Natural killer cell treated with Interleukin-12 subunit alpha and Interleukin-12 subunit beta and Interleukin-15 and Interleukin-18, amount 100 ng/mL, for 72 hours (primary cell): Measurements from ENCODE around the gene FBXL15. TPM values are rescaled to one million over a fixed set of nuclear protein-coding genes. Genes with fewer than 3 reads are reported as not detected.

Experiments
- ATAC-seq, 2 donors: fragments of 150-1000 bp; cut with Tn5 transposase in 1 of 2; sonication (Bioruptor Pico), chemical (Tn5 transposase) in 1 of 2; 2 replicates each; pipeline ENCODE4 v1.10.0; 2021
- DNase-seq: peaks from one replicate; pipeline ENCODE4 v3.0.0; 2022; ENCODE audit warnings: low spot score
- H3K27ac Mint-ChIP-seq, 2 donors: 1 replicate in 1 of 2; 2 replicates in 1 of 2; pipeline ENCODE4 v1.8.0; 2022; ENCODE audit warnings: mixed read lengths in 2 of 2, mild to moderate bottlenecking in 1 of 2, moderate library complexity in 1 of 2
- H3K27me3 Mint-ChIP-seq, 2 donors: 1 replicate in 1 of 2; 2 replicates in 1 of 2; pipeline ENCODE4 v1.8.0; 2022; ENCODE audit warnings: mixed read lengths in 2 of 2
- H3K36me3 Mint-ChIP-seq: one replicate; pipeline ENCODE4 v1.8.0; 2022; ENCODE audit warnings: mixed read lengths
- H3K4me1 Mint-ChIP-seq, 2 donors: 1 replicate in 1 of 2; 2 replicates in 1 of 2; pipeline ENCODE4 v1.8.0; 2022; ENCODE audit warnings: low read depth in 2 of 2, mixed read lengths in 2 of 2, mild to moderate bottlenecking in 1 of 2
- H3K4me3 Mint-ChIP-seq: one replicate; pipeline ENCODE4 v1.8.0; 2022; ENCODE audit warnings: mixed read lengths
- H3K9me3 Mint-ChIP-seq: 2 replicates; pipeline ENCODE4 v1.8.0; 2022; ENCODE audit warnings: mixed read lengths
- total RNA-seq, 2 donors: library from RNA; stranded (reverse); gene quantifications; one replicate each; pipeline ENCODE4 v1.2.3, GENCODE V29; 2022

FBXL15 gene
- total RNA-seq, 2 donors from 2014 or later = 22.0 to 23.7 TPM

GRCh38 chr10:102401735-102402511 lies 18.7 kb upstream of the FBXL15 start:
- H3K4me3 Mint-ChIP-seq = no peak overlapping the region
- no peaks in the 10 kb centered on the region for H3K9me3 Mint-ChIP-seq
- H3K36me3 Mint-ChIP-seq = peaks cover 7% of the 10 kb centered on the region
- DNase-seq (no peak), ATAC-seq (no peak)
- H3K4me1 Mint-ChIP-seq = peaks cover 28 to 49% of the 10 kb centered on the region in 2 donors
- no peak overlapping the region for H3K27ac Mint-ChIP-seq
- no peaks in the 10 kb centered on the region for H3K27me3 Mint-ChIP-seq

GRCh38 chr10:102402512-102402896 lies 18.1 kb upstream of the FBXL15 start:
- Mint-ChIP-seq H3K27me3 (no peaks in the 10 kb centered on the region), H3K4me3 (no peak overlapping the region)
- no peak for ATAC-seq

GRCh38 chr10:102403115-102403514 lies 17.5 kb upstream of the FBXL15 start:
- no peaks in the 10 kb centered on the region for H3K9me3 Mint-ChIP-seq
- H3K4me3 Mint-ChIP-seq = no peak overlapping the region
- peaks cover 18 to 48% of the 10 kb centered on the region in 2 donors for H3K4me1 Mint-ChIP-seq
- H3K27me3 Mint-ChIP-seq = peaks cover under 1 to 2% of the 10 kb centered on the region in 2 donors
- peaks cover 4% of the 10 kb centered on the region for H3K36me3 Mint-ChIP-seq
- ATAC-seq (no peak), DNase-seq (no peak)
- no peak overlapping the region for H3K27ac Mint-ChIP-seq

More at GRCh38 chr10:102402512-102402896, 18.1 kb upstream of the FBXL15 start:
- Mint-ChIP-seq H3K9me3 (no peaks in the 10 kb centered on the region), H3K27ac (no peak overlapping the region), H3K36me3 (peaks cover 7% of the 10 kb centered on the region), H3K4me1 (peaks cover 22 to 48% of the 10 kb centered on the region in 2 donors)
- no peak for DNase-seq

DNA sequence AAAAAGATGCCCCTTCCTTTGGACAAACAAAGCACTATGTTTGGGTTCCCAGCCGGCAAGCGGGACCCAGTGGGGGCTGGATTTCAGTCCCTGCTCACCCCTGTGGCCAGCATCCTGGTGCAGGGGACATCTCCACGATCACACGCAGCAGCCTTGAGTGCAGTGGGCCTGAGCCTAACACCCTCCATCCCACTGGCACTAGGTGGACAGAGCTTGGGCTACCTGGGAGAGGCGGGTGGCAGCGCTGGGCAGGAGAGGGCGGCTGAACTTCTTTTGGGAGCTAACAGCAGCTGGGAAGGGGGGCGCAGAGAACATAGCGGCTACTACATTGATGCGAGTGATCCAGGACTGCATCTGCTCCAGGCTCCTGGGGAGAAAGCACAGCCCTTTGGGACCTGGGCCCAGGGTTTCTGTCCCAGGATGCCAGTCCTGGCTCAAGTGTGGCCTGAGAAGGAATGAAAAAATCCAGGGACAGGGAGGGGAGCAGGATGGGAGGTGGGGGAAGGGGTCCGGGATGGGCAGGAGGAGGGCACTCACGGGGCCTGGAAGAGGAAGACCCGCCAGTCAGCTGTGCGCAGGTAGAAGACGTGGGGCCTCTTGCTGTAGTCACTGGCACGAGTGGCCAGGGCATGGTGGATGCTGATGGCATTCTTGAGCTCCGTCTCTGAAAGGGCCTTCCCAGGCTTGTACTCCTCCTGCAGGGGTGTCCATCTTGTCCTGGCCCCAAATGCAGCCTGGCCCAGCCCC lies 16.1 kb upstream of the FBXL15 start:
- Mint-ChIP-seq H3K4me1 (peaks cover 18 to 45% of the 10 kb centered on the region in 2 donors), H3K9me3 (no peaks in the 10 kb centered on the region), H3K27me3 (peaks cover 6 to 10% of the 10 kb centered on the region in 2 donors), H3K36me3 (peaks cover 2% of the 10 kb centered on the region), H3K27ac (no peak overlapping the region), H3K4me3 (no peak overlapping the region)
- DNase-seq = no peak
- ATAC-seq = no peak

DNA sequence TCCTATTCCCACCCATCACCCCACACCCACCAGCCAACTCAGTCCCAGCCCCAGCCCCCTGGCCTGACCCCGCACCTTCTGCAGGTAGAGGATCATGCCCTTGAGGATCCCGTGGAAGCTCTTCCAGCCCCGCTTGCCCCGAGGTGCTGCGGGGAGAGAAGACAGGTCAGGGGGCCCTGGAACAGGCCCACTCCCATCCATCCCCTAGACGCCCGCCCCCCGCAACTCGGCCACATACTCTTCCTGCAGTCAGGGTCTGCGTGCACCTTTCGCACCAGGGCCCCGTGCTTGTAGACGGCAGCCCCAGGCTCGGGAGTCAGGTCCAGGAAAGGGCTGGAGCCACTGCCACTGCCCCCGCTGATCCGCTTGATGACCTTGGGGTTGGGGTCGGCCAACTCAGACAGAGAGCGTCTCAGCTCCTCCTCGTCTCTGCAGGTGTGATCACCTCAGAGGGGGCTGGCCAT lies 15.5 kb upstream of the FBXL15 start:
- peaks cover 11 to 17% of the 10 kb centered on the region in 2 donors for H3K27me3 Mint-ChIP-seq
- peak overlapping the region in 1 of 2 donors; percentile 41 for H3K27ac Mint-ChIP-seq
- peaks cover 5% of the 10 kb centered on the region for H3K36me3 Mint-ChIP-seq
- no peak for ATAC-seq
- no peak for DNase-seq
- H3K4me1 Mint-ChIP-seq = peaks cover 20 to 48% of the 10 kb centered on the region in 2 donors
- no peaks in the 10 kb centered on the region for H3K9me3 Mint-ChIP-seq
- H3K4me3 Mint-ChIP-seq = no peak overlapping the region

DNA sequence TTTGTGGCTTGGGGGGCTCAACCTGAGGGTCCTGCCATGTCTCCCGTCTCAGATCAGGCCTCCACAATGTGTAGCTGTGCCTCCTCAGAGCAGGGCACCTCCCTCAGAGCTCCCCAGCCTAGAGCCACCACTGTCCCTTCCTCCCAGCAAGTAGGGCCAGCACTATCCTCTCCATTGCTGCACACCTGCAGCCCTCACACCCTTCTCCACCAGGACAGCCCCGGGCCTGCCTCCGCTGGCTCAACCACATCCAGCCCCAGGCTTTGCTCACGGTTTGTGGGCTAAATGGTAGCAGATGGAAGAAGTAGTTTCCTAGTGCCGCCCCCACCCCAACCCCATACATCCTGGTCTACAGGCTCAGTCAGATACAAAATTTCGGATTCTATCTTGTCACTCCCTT lies 15.0 kb upstream of the FBXL15 start:
- peaks cover 21 to 44% of the 10 kb centered on the region in 2 donors for H3K4me1 Mint-ChIP-seq
- no peak overlapping the region for H3K4me3 Mint-ChIP-seq
- peaks cover 5% of the 10 kb centered on the region for H3K36me3 Mint-ChIP-seq
- no peaks in the 10 kb centered on the region for H3K9me3 Mint-ChIP-seq
- H3K27ac Mint-ChIP-seq = peak overlapping the region; percentile 41
- H3K27me3 Mint-ChIP-seq = peaks cover 11 to 18% of the 10 kb centered on the region in 2 donors
- no peak for ATAC-seq
- no peak for DNase-seq

DNA sequence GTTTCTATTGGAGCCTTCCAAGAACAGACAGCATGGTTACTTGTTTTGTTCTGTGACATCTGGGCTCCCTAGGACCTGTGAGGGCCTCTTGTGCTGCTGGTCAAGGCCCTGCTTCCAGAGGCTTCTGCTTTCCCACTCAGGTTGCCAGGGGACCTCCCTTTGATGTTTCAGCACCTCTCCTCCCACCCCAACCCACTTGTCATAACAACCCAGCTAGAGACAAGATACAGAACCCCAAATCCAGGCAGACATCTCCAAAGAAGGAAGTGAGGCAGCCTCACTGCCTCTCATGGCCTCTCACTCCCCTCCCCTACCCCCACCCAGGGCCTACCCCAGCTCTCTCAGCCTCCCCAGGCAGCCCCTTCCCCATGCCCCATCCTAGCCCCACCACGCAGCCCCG lies 13.8 kb upstream of the FBXL15 start:
- no peak for DNase-seq
- Mint-ChIP-seq H3K27me3 (peaks cover 20 to 28% of the 10 kb centered on the region in 2 donors), H3K36me3 (peaks cover 5% of the 10 kb centered on the region), H3K4me3 (no peak overlapping the region), H3K4me1 (peaks cover 28 to 51% of the 10 kb centered on the region in 2 donors), H3K9me3 (no peaks in the 10 kb centered on the region), H3K27ac (peak overlapping the region; percentile 41)
- ATAC-seq = no peak

DNA sequence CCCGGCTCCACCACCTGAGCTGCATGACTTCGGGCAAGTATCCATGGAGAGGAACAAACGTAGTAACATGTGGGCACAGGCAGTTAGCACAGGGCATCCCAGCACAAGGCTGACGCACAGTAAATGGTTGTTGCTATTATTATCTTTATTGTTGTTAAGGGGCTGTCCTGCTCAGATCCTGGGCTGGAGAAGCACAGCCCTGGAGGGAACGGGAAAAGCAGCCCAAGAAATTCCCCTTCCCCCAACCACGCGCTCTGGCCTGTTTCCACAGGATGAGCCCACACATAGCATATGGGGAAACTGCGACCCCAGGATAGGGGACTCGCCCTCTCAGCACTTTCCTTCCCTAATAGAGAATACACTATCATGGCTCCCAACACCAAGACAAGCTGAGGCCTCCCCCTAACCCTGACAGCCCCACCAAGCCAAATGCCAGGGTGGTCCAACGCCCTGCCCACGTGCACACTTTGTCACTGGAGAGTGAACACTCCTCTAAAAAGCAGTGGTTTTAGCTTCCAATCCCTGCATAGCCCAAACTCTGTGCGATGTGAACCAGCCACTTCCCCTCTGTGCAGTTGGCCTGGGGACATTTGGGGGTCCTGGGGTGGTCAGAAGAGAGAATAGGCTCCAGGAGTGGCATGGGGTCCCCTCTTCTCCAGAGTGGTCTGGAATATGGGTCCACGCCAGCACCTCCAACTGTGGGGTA lies 13.1 kb upstream of the FBXL15 start:
- no peak for DNase-seq
- H3K9me3 Mint-ChIP-seq = no peaks in the 10 kb centered on the region
- peak overlapping the region; percentile 82 for H3K4me3 Mint-ChIP-seq
- H3K27ac Mint-ChIP-seq = no peak overlapping the region
- peaks cover 24 to 31% of the 10 kb centered on the region in 2 donors for H3K27me3 Mint-ChIP-seq
- peaks cover 28 to 46% of the 10 kb centered on the region in 2 donors for H3K4me1 Mint-ChIP-seq
- ATAC-seq = no peak
- H3K36me3 Mint-ChIP-seq = peaks cover 5% of the 10 kb centered on the region

DNA sequence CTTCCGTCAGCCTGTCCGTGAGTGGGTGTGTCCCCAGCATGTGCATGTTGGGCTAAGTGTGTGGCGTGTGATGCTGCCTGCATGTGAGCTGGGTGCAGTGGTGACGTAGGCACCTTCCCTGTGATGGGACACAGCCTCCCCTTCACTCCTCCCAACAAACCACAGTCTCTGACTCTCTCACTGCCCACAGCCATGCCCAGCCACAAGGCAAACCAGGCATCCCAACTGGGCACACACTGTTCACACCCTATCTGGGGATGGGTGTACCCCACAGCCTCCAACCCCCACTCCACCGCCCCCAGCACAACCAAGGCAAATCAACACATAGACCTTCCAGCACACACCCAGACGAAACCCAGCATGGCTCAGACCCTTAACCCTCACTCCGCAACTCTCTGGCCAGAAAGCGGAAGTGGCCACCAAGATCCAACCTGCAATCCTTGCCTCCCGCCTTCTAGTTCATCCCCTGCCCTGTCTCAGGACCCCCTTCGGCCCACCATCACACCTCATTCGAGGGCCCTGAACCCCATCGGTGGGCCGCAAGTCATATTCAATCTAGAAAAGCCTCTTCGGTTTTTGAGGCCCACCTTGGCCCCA lies 12.4 kb upstream of the FBXL15 start:
- Mint-ChIP-seq H3K27ac (peak overlapping the region in 1 of 2 donors; percentile 11), H3K27me3 (peaks cover 25 to 31% of the 10 kb centered on the region in 2 donors), H3K4me3 (peak overlapping the region; percentile 82), H3K36me3 (peaks cover 5% of the 10 kb centered on the region), H3K4me1 (peaks cover 28 to 46% of the 10 kb centered on the region in 2 donors), H3K9me3 (no peaks in the 10 kb centered on the region)
- ATAC-seq = peak in 1 of 2 donors; percentile 11
- DNase-seq = no peak

DNA sequence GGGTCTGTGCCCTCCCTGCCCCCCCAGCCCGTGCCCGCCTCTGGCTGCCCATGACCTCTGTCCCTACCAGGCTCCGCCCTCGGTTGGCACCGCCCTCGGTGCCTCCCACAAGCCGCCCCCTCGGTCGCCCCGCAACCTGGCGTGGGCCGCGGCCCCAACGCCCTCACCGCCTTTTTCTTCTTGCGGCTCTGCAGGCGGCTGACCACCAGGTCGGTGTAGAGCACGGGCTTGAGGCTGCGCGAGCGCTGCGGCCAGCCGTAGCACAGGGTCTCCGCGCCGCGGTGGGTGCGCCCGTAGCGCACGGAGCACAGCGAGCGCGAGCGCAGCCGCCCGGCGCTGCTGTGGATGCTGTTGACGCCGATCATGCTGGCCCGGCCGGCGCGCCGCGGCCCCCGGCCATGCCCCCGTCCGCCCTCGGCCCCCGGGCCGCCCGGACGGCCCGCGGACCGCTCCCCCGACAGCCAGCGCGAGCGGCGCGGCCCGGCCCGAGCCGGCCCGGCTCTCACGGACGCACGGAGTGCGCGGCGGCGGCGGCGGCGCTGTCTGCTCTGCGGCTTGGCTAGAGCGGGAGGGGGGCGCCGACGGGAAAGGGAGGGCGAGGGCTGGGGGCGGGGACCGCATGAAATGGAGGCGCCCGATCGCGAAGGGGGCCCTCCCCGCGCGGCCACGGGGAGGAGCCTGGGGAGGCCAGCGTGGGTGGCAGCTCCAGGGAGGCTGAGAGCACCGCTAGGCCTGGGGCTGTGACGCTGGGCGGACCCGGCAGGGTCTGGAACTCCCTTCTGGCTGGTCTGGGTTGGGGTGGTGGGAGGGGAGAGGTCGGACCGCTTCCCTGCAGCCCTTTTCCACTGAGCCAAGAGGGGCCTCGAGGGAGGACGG lies 11.7 kb upstream of the FBXL15 start:
- peaks cover 5% of the 10 kb centered on the region for H3K36me3 Mint-ChIP-seq

DNA sequence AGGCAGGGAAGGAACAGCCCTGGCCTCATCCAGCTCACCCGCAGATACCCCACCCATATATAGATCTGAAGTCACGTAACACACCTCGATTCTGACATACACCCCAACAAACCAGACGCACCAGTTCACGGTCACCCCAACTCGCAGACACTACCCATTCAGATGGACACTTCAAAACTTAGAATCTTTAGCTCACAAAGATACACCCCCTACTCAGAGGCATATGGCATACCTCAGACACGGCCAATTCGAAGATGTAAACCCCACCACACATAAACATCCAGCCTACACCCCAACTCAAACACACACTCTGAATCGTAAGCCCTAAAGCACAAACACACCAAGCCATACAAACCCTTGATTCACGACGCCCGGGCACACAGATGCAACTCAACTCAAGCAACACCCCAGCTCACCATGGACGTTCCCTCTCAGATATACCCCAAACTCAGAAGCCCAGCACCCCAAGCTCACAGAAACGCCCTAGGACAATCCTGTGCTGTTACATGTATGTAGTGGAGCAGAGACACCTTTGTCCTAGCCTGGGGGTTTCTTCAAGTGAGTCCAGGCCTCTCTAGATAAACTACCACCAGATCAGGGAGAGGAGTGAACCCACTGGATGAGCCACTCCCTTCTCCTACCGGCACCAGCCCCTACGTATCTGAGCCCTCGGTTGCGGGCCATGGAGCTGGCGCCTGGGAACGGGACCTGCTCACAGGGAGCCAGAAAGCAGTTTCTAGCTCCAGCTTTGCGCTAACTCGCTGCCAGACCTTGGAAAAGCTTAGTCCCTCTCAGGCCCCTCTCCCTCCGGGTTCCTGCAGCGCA lies 10.8 kb upstream of the FBXL15 start:
- Mint-ChIP-seq H3K4me3 (peak overlapping the region; percentile 84), H3K27me3 (peaks cover 31 to 32% of the 10 kb centered on the region in 2 donors), H3K4me1 (peaks cover 28 to 42% of the 10 kb centered on the region in 2 donors), H3K27ac (peak overlapping the region in 1 of 2 donors; percentile 9), H3K9me3 (no peaks in the 10 kb centered on the region), H3K36me3 (peaks cover 5% of the 10 kb centered on the region)
- ATAC-seq (no peak), DNase-seq (no peak)

More for the DNA sequence above, 11.7 kb upstream of the FBXL15 start:
- peak; percentile 64 to 85 for ATAC-seq
- Mint-ChIP-seq H3K27ac (peak overlapping the region in 1 of 2 donors; percentile 9), H3K9me3 (no peaks in the 10 kb centered on the region), H3K4me3 (peak overlapping the region; percentile 84), H3K27me3 (peaks cover 25 to 31% of the 10 kb centered on the region in 2 donors), H3K4me1 (peaks cover 28 to 42% of the 10 kb centered on the region in 2 donors)
- DNase-seq = peak; percentile 82
